ENCODE data around the gene NSG1. TPM values are rescaled to one million over a fixed set of nuclear protein-coding genes. Genes with fewer than 3 reads are reported as not detected.

The NSG1 gene
- total RNA-seq, 1 donor: not detected

DNA sequence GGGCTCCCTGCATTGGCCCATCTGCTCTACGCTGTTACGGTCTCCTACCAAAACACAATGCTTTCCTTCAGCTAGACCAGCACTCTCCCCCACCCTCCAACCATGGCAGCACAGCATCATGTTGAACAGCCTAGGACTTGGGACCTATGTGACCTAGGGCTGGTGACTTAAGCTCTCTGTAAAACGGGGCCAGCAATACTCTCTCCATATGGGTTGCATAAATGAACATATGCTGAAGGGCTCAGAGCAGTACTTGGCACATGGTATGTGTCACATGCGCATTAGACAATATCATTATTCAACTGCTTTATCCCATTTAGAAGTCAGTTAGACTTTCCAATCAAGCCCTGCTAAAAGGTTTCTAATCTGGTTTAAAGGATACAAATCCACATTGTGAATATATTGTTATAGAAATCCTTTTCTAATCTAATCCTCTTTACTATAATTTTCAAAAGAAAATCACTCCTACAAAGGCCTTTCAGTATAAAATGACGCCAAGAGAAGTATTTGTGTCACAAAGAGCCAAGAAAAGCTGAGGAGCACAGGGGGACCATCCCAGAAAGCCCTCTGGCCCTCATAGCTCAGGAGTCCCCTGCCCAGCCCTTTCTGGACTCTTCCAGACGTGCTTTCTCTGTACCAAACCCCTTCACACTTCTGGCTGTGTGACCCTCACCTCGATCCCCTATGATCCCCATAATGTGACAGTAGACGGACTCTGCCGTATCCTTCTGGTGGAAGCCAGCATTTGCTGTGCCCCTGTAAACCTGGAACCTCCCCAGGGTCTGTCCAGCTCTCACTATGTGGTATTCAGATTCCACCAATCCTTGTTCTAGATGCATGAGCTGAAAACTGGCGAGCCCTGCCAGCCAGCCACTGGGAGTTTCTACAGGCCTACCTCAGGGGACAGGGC lies 42.3 kb downstream of the NSG1 start:
- H3K27ac ChIP-seq (ENCODE audit: low read depth, low read length): no peak overlapping the region
- H3K79me2 ChIP-seq (ENCODE audit: insufficient read depth, low read length): no peaks in the 10 kb centered on the region
- peaks cover 4% of the 10 kb centered on the region for H4K20me1 ChIP-seq (ENCODE audit: insufficient read depth, low read length)
- peaks cover 12% of the 10 kb centered on the region for H3K4me1 ChIP-seq (ENCODE audit: insufficient read depth, low read length)
- no peaks in the 10 kb centered on the region for H3K27me3 ChIP-seq (ENCODE audit: insufficient read depth, low read length)
- DNase-seq (ENCODE audit: insufficient read length, low spot score, missing footprints): no peak
- TF ChIP-seq, protein P1, sequence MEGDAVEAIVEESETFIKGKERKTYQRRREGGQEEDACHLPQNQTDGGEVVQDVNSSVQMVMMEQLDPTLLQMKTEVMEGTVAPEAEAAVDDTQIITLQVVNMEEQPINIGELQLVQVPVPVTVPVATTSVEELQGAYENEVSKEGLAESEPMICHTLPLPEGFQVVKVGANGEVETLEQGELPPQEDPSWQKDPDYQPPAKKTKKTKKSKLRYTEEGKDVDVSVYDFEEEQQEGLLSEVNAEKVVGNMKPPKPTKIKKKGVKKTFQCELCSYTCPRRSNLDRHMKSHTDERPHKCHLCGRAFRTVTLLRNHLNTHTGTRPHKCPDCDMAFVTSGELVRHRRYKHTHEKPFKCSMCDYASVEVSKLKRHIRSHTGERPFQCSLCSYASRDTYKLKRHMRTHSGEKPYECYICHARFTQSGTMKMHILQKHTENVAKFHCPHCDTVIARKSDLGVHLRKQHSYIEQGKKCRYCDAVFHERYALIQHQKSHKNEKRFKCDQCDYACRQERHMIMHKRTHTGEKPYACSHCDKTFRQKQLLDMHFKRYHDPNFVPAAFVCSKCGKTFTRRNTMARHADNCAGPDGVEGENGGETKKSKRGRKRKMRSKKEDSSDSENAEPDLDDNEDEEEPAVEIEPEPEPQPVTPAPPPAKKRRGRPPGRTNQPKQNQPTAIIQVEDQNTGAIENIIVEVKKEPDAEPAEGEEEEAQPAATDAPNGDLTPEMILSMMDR (IDR thresholded peaks at IDR 0.05; ENCODE audit: extremely low read depth, low read depth, low read length): no peak
- no peak overlapping the region for H2AFZ ChIP-seq (ENCODE audit: low read length)
- H3K9me3 ChIP-seq (ENCODE audit: low read depth, low read length): no peaks in the 10 kb centered on the region
- H3K4me2 ChIP-seq (ENCODE audit: insufficient read depth, low read length): no peak overlapping the region
- no peak overlapping the region for H3K4me3 ChIP-seq (ENCODE audit: insufficient read depth, low read length)
- H3K36me3 ChIP-seq (ENCODE audit: insufficient read depth, low read length): peaks cover 32% of the 10 kb centered on the region

DNA sequence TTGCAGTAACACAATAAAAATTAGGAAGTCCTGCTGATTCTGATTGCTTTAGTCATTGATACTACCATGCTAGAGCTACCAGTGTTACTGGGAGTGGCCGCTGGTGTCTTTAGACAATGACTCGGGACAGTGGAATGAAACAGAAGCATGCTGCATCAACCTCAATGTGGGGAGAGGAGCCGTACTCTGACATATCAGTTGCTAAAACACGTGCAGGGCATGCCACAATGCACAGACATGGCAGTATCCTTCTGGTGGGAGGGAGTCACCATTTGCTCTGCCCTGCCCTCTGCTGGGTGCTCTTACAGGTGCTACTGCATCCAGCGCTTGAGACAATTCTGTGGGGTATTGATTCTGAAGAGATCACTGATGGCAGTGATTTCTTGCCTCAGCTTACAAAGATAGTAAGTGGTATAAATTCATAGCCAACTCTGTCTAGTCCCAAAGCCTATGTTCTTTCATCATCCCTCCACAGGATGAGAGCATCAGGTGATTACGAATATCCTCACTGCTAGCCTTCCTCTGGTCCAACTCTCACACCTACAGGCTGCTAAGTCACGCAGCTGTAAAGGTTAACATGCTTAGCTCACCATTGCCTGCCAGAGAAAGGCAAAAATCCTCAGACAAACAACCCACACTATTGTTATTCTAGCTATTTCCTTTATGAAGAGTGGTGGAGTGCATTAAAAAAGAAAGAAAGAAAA lies 43.7 kb downstream of the NSG1 start:
- peaks cover 4% of the 10 kb centered on the region for H4K20me1 ChIP-seq (ENCODE audit: insufficient read depth, low read length)
- H2AFZ ChIP-seq (ENCODE audit: low read length): no peak overlapping the region
- H3K79me2 ChIP-seq (ENCODE audit: insufficient read depth, low read length): no peaks in the 10 kb centered on the region
- H3K4me3 ChIP-seq (ENCODE audit: insufficient read depth, low read length): no peak overlapping the region
- H3K9me3 ChIP-seq (ENCODE audit: low read depth, low read length): no peaks in the 10 kb centered on the region
- H3K4me1 ChIP-seq (ENCODE audit: insufficient read depth, low read length): peaks cover 12% of the 10 kb centered on the region
- TF ChIP-seq, protein P1 (IDR thresholded peaks at IDR 0.05; ENCODE audit: extremely low read depth, low read depth, low read length): peak; percentile 93
- H3K36me3 ChIP-seq (ENCODE audit: insufficient read depth, low read length): peaks cover 33% of the 10 kb centered on the region
- peak overlapping the region; percentile 4 for H3K27ac ChIP-seq (ENCODE audit: low read depth, low read length)
- no peaks in the 10 kb centered on the region for H3K27me3 ChIP-seq (ENCODE audit: insufficient read depth, low read length)
- peak overlapping the region; percentile 39 for H3K4me2 ChIP-seq (ENCODE audit: insufficient read depth, low read length)
- peak; percentile 97 for DNase-seq (ENCODE audit: insufficient read length, low spot score, missing footprints)

DNA sequence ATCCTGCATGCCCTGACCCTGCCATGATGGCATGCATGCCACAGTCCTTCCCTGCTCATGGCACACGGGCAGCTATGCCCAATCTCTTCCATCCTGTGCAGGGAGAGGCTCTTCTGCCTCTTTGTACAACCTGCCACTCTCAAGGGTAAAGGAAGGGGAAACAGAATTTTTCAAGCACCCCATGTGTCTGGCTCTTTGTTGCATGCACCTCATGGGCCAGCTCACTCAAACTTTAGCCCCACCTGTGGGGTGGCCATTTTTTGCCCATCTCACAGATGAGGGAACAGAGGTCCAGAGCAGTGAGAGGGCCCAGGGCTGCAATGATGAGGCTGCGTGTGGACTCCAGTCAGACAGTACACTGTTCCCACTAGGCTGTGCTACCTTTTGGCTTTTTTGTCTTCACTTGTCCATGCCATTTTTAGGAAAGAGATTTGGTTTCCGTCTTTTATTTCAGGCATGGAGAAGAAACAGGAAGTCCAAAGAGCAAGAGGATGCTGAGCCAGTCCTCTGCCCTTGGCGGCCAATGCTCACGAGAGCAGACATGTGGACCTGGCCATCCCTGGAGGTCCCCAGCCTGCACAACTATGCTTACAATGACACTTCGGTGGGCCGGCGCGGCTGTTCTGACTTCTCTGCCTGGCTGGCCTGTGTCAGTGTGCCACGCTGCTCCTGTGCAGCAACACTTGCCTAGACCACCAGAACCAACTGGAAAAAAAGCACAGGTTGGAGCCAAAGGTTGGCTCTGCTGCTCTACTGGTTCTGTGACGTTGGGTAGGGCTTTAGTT lies 45.6 kb downstream of the NSG1 start:
- H3K27me3 ChIP-seq (ENCODE audit: insufficient read depth, low read length): no peaks in the 10 kb centered on the region
- no peaks in the 10 kb centered on the region for H3K79me2 ChIP-seq (ENCODE audit: insufficient read depth, low read length)
- peaks cover 12% of the 10 kb centered on the region for H3K4me1 ChIP-seq (ENCODE audit: insufficient read depth, low read length)
- H3K9me3 ChIP-seq (ENCODE audit: low read depth, low read length): no peaks in the 10 kb centered on the region
- no peak for DNase-seq (ENCODE audit: insufficient read length, low spot score, missing footprints)
- peaks cover 40% of the 10 kb centered on the region for H3K36me3 ChIP-seq (ENCODE audit: insufficient read depth, low read length)
- no peak overlapping the region for H3K4me2 ChIP-seq (ENCODE audit: insufficient read depth, low read length)
- H2AFZ ChIP-seq (ENCODE audit: low read length): no peak overlapping the region
- H4K20me1 ChIP-seq (ENCODE audit: insufficient read depth, low read length): peaks cover 4% of the 10 kb centered on the region
- no peak overlapping the region for H3K27ac ChIP-seq (ENCODE audit: low read depth, low read length)
- TF ChIP-seq, protein P1 (IDR thresholded peaks at IDR 0.05; ENCODE audit: extremely low read depth, low read depth, low read length): no peak
- no peak overlapping the region for H3K4me3 ChIP-seq (ENCODE audit: insufficient read depth, low read length)

Measured in osteoblast (primary cell).